Measurements from ENCODE around the gene PIK3R6. TPM values are rescaled to one million over a fixed set of nuclear protein-coding genes. Genes with fewer than 3 reads are reported as not detected.

The PIK3R6 gene
- total and polyA plus RNA-seq, 2 of the 13 experiments (the other 11 are each of a cell fraction or from before 2014, with no cell fraction given): not detected

DNA sequence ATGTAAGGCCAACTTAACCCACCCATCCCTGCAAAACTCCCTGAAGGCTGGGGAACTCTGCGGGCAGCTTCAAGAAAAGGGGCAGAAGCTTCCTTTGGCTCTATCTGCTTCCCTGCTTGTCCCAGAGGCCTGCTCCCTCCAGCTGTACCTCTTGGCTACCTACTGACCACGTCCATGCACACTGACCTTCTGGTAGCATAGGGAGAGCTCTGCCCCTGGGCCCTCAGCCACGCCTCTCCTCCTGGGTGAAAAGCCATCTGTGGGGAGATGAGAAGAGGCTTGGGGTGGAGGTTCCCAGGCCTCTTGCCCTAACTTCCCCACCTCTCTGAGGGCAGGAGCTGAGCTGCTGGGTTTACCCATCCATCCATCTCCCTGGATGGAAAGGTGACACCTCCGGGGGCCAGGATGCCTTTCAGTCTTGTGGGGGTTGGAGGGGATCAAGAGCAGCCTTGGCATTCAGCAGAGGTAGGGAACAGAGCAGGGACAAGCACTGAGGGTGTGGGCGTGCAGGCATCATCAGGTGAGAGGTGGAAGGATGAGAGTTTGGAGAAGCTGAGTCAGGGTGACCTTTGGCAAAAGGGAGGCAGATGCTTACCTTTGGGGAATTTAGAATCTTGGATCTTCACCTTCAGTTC is 45.0 kb downstream of the PIK3R6 start:
- FAIRE-seq: no peak
- intact Hi-C loops (cut with micrococcal nuclease; ENCODE audit: unreplicated experiment): no loop called here
- no peak for TF ChIP-seq ZNF644 (CRISPR knock-in tag; IDR thresholded peaks at IDR 0.05; ENCODE audit: low read depth)
- ATAC-seq: no peak
- Histone ChIP-seq H3K79me2 (ENCODE audit: insufficient read depth, low read length) (no peaks in the 10 kb centered on the region), H3K9ac (ENCODE audit: insufficient read depth, low read depth, low read length) (no peak overlapping the region), H3K9me3 (ENCODE audit: low read length) (peaks cover 11% of the 10 kb centered on the region), H3K4me2 (ENCODE audit: low read depth, low read length) (no peak overlapping the region), H2AFZ (ENCODE audit: low read length) (no peak overlapping the region), H4K20me1 (ENCODE audit: insufficient read depth, low read length) (no peaks in the 10 kb centered on the region), H3K4me1 (ENCODE audit: insufficient read depth, low read length) (no peaks in the 10 kb centered on the region), H3K27me3 (ENCODE audit: control insufficient read depth in 1 of 2, insufficient read depth in 2 of 2, low read length in 2 of 2) (no peaks in the 10 kb centered on the region; a peak in 3 of 5 replicates), H3K27ac (ENCODE audit: extremely low read length, insufficient read depth, low read length) (no peak overlapping the region), H3K36me3 (replicated peaks in 1 of 2; ENCODE audit: control insufficient read depth in 1 of 2, insufficient read depth in 2 of 2, low read length in 2 of 2) (no peaks in the 10 kb centered on the region), H3K4me3 (replicated peaks in 1 of 3; ENCODE audit: insufficient read depth in 1 of 3, low read depth in 2 of 3, low read length in 3 of 3) (no peak overlapping the region)
- CTCF ChIA-PET (ENCODE audit: low intra/inter-chr PET ratio, low total read pairs): no interaction called here
- POLR2A ChIA-PET: no interaction called here
- no TSS peak for BruUV-seq (replicated peaks)
- 27% methylated on average over 5 of the region's 5 CpGs for WGBS (ENCODE audit: low lambda C conversion rate)
- in situ Hi-C loops (cut with HindIII; ENCODE audit: extremely low pct_ligation_motif_present, low pct_unique_long_range_greater_than_20kb): no loop called here
- DNase-seq (ENCODE audit: low spot score): no peak

GRCh38 chr17:8821446-8822105 is 45.9 kb downstream of the PIK3R6 start:
- Histone ChIP-seq H3K4me1 (ENCODE audit: insufficient read depth, low read length) (no peaks in the 10 kb centered on the region), H3K79me2 (ENCODE audit: insufficient read depth, low read length) (no peaks in the 10 kb centered on the region), H3K27me3 (ENCODE audit: control insufficient read depth in 1 of 2, insufficient read depth in 2 of 2, low read length in 2 of 2) (no peaks in the 10 kb centered on the region; a peak in 3 of 5 replicates), H2AFZ (ENCODE audit: low read length) (no peak overlapping the region), H3K4me3 (replicated peaks in 1 of 3; ENCODE audit: insufficient read depth in 1 of 3, low read depth in 2 of 3, low read length in 3 of 3) (no peak overlapping the region), H3K9me3 (ENCODE audit: low read length) (peaks cover 11% of the 10 kb centered on the region), H3K36me3 (replicated peaks in 1 of 2; ENCODE audit: control insufficient read depth in 1 of 2, insufficient read depth in 2 of 2, low read length in 2 of 2) (no peaks in the 10 kb centered on the region), H3K4me2 (ENCODE audit: low read depth, low read length) (no peak overlapping the region), H4K20me1 (ENCODE audit: insufficient read depth, low read length) (no peaks in the 10 kb centered on the region), H3K27ac (ENCODE audit: extremely low read length, insufficient read depth, low read length) (no peak overlapping the region), H3K9ac (ENCODE audit: insufficient read depth, low read depth, low read length) (no peak overlapping the region)
- DNase-seq (ENCODE audit: low spot score): no peak
- in situ Hi-C loops (cut with HindIII; ENCODE audit: extremely low pct_ligation_motif_present, low pct_unique_long_range_greater_than_20kb) (no loop called here), intact Hi-C loops (cut with micrococcal nuclease; ENCODE audit: unreplicated experiment) (no loop called here)
- ChIA-PET CTCF (ENCODE audit: low intra/inter-chr PET ratio, low total read pairs) (no interaction called here), POLR2A (no interaction called here)
- TF ChIP-seq MXD4 (CRISPR knock-in tag; IDR thresholded peaks at IDR 0.05) (no peak), HDAC6 (IDR thresholded peaks at IDR 0.05; ENCODE audit: low read depth, low read length) (no peak), ZNF143 (CRISPR knock-in tag; IDR thresholded peaks at IDR 0.05) (no peak), HOXA5 (CRISPR knock-in tag; IDR thresholded peaks at IDR 0.05) (no peak), ZNF460 (CRISPR knock-in tag; IDR thresholded peaks at IDR 0.05; ENCODE audit: borderline replicate concordance) (no peak), ZBTB8A (CRISPR knock-in tag; IDR thresholded peaks at IDR 0.05; ENCODE audit: borderline replicate concordance, low read depth) (no peak), HMG20B (CRISPR knock-in tag; conservative IDR thresholded peaks at IDR 0.05) (no peak), SP5 (CRISPR knock-in tag; IDR thresholded peaks at IDR 0.05; ENCODE audit: borderline replicate concordance, low read depth) (no peak), ISL2 (CRISPR knock-in tag; IDR thresholded peaks at IDR 0.05) (no peak), ZC3H4 (CRISPR knock-in tag; IDR thresholded peaks at IDR 0.05; ENCODE audit: borderline replicate concordance) (no peak)
- TF ChIP-seq, protein P1, sequence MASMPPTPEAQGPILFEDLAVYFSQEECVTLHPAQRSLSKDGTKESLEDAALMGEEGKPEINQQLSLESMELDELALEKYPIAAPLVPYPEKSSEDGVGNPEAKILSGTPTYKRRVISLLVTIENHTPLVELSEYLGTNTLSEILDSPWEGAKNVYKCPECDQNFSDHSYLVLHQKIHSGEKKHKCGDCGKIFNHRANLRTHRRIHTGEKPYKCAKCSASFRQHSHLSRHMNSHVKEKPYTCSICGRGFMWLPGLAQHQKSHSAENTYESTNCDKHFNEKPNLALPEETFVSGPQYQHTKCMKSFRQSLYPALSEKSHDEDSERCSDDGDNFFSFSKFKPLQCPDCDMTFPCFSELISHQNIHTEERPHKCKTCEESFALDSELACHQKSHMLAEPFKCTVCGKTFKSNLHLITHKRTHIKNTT (CRISPR knock-in tag; IDR thresholded peaks at IDR 0.05): no peak
- TF ChIP-seq, protein P2, sequence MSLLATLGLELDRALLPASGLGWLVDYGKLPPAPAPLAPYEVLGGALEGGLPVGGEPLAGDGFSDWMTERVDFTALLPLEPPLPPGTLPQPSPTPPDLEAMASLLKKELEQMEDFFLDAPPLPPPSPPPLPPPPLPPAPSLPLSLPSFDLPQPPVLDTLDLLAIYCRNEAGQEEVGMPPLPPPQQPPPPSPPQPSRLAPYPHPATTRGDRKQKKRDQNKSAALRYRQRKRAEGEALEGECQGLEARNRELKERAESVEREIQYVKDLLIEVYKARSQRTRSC (CRISPR knock-in tag; IDR thresholded peaks at IDR 0.05; ENCODE audit: low read depth): no peak
- no TSS peak for BruUV-seq (replicated peaks)
- WGBS (ENCODE audit: low lambda C conversion rate): 12% methylated on average over 10 of the region's 10 CpGs
- no peak for FAIRE-seq
- ATAC-seq: no peak

Measured in HepG2 (cell line).